Duodenal mucosa (tissue), 2 donors: Measurements from ENCODE around the gene CPM.
"Not testable (repeated sequence)": the region's sequence is repeated elsewhere in the genome, so short reads cannot be mapped to it uniquely, and the experiment has no call there.

ENCODE experiments used
- H3K27ac ChIP-seq: one replicate; pipeline ENCODE4 v1.7.0; 2013; ENCODE audit warnings: low read depth, low read length
- H3K27me3 ChIP-seq, 2 donors: one replicate each; pipeline ENCODE4 v1.7.0; 2013; ENCODE audit warnings: low read length in 2 of 2, control low read depth in 1 of 2; ENCODE audit not compliant: insufficient read depth in 2 of 2, control insufficient read depth in 1 of 2
- H3K36me3 ChIP-seq, 2 donors: one replicate each; pipeline ENCODE4 v1.7.0; 2013; ENCODE audit warnings: low read length in 2 of 2, control low read depth in 1 of 2; ENCODE audit not compliant: insufficient read depth in 2 of 2, control insufficient read depth in 1 of 2
- H3K4me1 ChIP-seq, 2 donors: one replicate each; pipeline ENCODE4 v1.7.0; 2013; ENCODE audit warnings: low read length in 2 of 2, control low read depth in 1 of 2; ENCODE audit not compliant: insufficient read depth in 2 of 2, control insufficient read depth in 1 of 2
- H3K4me3 ChIP-seq, 2 donors: one replicate each; pipeline ENCODE4 v1.7.0; 2013; ENCODE audit warnings: low read length in 2 of 2, low read depth in 1 of 2
- H3K9ac ChIP-seq, 2 donors: one replicate each; pipeline ENCODE4 v1.7.0; 2013; ENCODE audit warnings: low read length in 2 of 2, low read depth in 1 of 2
- H3K9me3 ChIP-seq, 2 donors: one replicate each; pipeline ENCODE4 v1.7.0; 2013; ENCODE audit warnings: low read length in 2 of 2, control low read depth in 1 of 2; ENCODE audit not compliant: control insufficient read depth in 1 of 2

CPM gene

DNA sequence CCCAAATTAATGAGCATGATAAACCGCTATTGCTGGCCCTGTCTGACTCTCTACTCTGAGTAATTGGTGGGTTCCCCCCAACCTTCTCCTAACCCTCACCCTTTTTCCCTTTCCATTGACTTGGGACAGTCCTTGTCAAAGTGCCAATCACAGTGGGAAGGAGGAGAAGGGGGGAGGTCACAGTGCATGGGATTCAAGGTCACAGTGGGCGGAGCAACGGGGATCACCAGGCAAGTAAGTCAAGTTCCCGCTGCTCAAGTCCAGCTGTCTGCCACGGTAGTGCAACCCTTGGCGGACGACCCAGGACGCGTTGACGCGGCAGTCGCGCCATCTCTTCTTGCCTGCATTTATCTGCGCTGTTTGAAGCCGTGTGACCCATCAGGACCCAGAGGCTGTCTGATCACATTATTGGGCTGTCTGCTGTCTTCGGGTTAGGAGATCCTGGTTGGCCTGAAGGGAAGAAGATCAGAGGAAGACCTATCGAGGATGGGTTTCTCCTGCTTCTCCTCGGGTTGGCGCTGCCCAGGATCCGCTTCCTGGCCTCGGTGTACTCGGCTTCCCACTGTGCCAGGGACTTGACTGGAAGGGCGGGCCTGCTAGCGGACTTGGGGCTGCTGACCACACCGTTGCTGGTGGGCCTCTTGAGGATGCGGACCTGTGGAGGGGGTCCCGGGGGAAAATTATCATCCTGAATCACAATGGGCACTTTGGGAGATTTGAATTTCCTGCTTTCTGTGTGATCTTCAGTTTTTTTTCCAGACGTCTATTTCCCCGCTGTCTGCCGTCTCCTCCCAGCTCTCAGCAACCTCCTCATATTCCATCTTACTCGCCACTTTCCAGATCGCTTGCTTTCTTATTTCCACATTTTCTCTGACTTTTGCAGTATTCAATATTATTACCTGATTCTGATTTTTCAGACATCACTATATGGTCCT is 128.0 kb downstream of the CPM start:
- Histone ChIP-seq H3K9ac (no peak overlapping the region), H3K27me3 (no peaks in the 10 kb centered on the region), H3K4me1 (peaks cover 9 to 13% of the 10 kb centered on the region in 2 donors), H3K36me3 (peaks cover 3 to 4% of the 10 kb centered on the region in 2 donors), H3K9me3 (no peaks in the 10 kb centered on the region), H3K27ac (no peak overlapping the region), H3K4me3 (peak overlapping the region in 1 of 2 donors; percentile 16)

GRCh38 chr12:68803948-68804656 is 128.9 kb downstream of the CPM start:
- Histone ChIP-seq H3K4me3 (peak overlapping the region in 1 of 2 donors; percentile 16), H3K27ac (no peak overlapping the region), H3K36me3 (no peaks in the 10 kb centered on the region), H3K27me3 (no peaks in the 10 kb centered on the region), H3K4me1 (peaks cover 9 to 13% of the 10 kb centered on the region in 2 donors), H3K9ac (no peak overlapping the region), H3K9me3 (no peaks in the 10 kb centered on the region)

- H3K27ac ChIP-seq, H3K27me3 ChIP-seq, H3K9ac ChIP-seq, H3K9me3 ChIP-seq, H3K36me3 ChIP-seq, H3K4me3 ChIP-seq: not testable (repeated sequence)
- peaks cover 9 to 13% of the 10 kb centered on the region in 2 donors for H3K4me1 ChIP-seq
Observed at GRCh38 chr12:68802911-68803651, 129.9 kb downstream of the CPM start.

DNA sequence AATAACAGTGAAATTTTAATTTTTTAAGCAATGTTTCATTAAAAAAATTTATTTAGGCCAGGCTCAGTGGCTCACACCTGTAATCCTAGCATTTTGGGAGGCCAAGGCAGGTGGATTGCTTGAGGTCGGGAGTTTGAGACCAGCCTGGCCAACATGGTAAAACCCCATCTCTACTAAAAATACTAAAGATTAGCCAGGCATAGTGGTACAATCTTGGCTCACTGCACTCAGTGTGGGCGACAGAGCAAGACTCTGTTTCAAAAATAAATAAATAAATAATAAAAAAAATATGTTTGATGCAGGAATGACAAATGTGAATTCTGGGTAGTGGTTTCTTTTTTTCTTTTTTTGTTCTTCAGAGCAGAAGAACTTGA is 130.6 kb downstream of the CPM start:
- not testable (repeated sequence) for H3K27me3 ChIP-seq, H3K4me3 ChIP-seq, H3K27ac ChIP-seq, H3K9ac ChIP-seq, H3K36me3 ChIP-seq, H3K9me3 ChIP-seq
- H3K4me1 ChIP-seq: peaks cover 9 to 13% of the 10 kb centered on the region in 2 donors
